GM23248 (cell line): Measurements from ENCODE around the gene APCDD1. TPM values are rescaled to one million over a fixed set of nuclear protein-coding genes. Genes with fewer than 3 reads are reported as not detected.
A peak's percentile ranks its signal among the peaks of the same experiment; 100 is the strongest.
"Not testable (repeated sequence)": the region's sequence is repeated elsewhere in the genome, so short reads cannot be mapped to it uniquely, and the experiment has no call there.

Source experiments
- DNase-seq: peaks from one replicate; pipeline ENCODE4 v3.0.0-alpha.2; 2015
- H2AFZ ChIP-seq: fragments of 200-600 bp; sonication (generic); 2 replicates; pipeline ENCODE4 v1.6.1; 2016; ENCODE audit warnings: antibody characterized with exemption
- H3F3A ChIP-seq: fragments of 200-600 bp; sonication (generic); 2 replicates; pipeline ENCODE4 v1.6.1; 2016; ENCODE audit warnings: mild to moderate bottlenecking, antibody characterized with exemption, mixed run types; ENCODE audit not compliant: insufficient read depth
- H3K27ac ChIP-seq: fragments of 200-600 bp; sonication (generic); 2 replicates; pipeline ENCODE4 v1.5.1; 2016; ENCODE audit warnings: mild to moderate bottlenecking
- H3K27me3 ChIP-seq: fragments of 200-600 bp; sonication (generic); replicated peaks from 2 replicates; pipeline ENCODE4 v1.6.1; 2016; ENCODE audit warnings: mild to moderate bottlenecking; ENCODE audit not compliant: insufficient read depth
- H3K36me3 ChIP-seq: fragments of 200-600 bp; sonication (generic); 2 replicates; pipeline ENCODE4 v1.6.1; 2016; ENCODE audit warnings: low read depth, mild to moderate bottlenecking
- H3K4me1 ChIP-seq: fragments of 200-600 bp; sonication (generic); 2 replicates; pipeline ENCODE4 v1.6.1; 2016; ENCODE audit warnings: mild to moderate bottlenecking; ENCODE audit not compliant: insufficient read depth
- H3K4me2 ChIP-seq: fragments of 200-600 bp; sonication (generic); one replicate; pipeline ENCODE4 v1.6.1; 2016; ENCODE audit warnings: mild to moderate bottlenecking; ENCODE audit not compliant: unreplicated experiment
- H3K4me3 ChIP-seq: fragments of 200-600 bp; sonication (generic); 2 replicates; pipeline ENCODE4 v1.5.1; 2016; ENCODE audit warnings: mild to moderate bottlenecking
- H3K79me2 ChIP-seq: fragments of 200-600 bp; sonication (generic); 2 replicates; pipeline ENCODE4 v1.6.1; 2016; ENCODE audit warnings: mild to moderate bottlenecking; ENCODE audit not compliant: insufficient read depth
- H3K9ac ChIP-seq: fragments of 200-600 bp; sonication (generic); 2 replicates; pipeline ENCODE4 v1.6.1; 2016; ENCODE audit warnings: mild to moderate bottlenecking
- H3K9me2 ChIP-seq: fragments of 200-600 bp; sonication (generic); 2 replicates; pipeline ENCODE4 v1.6.1; 2016; ENCODE audit warnings: mixed run types, mild to moderate bottlenecking, moderate library complexity; ENCODE audit not compliant: insufficient read depth
- H3K9me3 ChIP-seq: fragments of 200-600 bp; sonication (generic); one replicate; pipeline ENCODE4 v1.6.1; 2017; ENCODE audit warnings: low read depth
- H4K20me1 ChIP-seq: fragments of 200-600 bp; sonication (generic); 2 replicates; pipeline ENCODE4 v1.6.0; 2016; ENCODE audit not compliant: insufficient read depth
- EZH2 ChIP-seq: fragments of 200-600 bp; sonication (generic); IDR thresholded peaks from 2 replicates; pipeline ENCODE4 v1.6.1; 2018; ENCODE audit warnings: antibody characterized with exemption, mild to moderate bottlenecking; ENCODE audit not compliant: insufficient read depth, poor library complexity, severe bottlenecking
- EZH2phosphoT487 ChIP-seq: fragments of 200-600 bp; sonication (generic); IDR thresholded peaks from 2 replicates; pipeline ENCODE4 v1.6.1; 2018; ENCODE audit warnings: antibody characterized with exemption, moderate library complexity, mild to moderate bottlenecking, low read depth; ENCODE audit not compliant: insufficient read depth
- WGBS, 2 experiments: methylation state at CpG; one replicate each; pipeline ENCODE4 v1.1.6; 2015 to 2017; ENCODE audit warnings: low lambda C conversion rate in 2 of 2, low coverage in 1 of 2; ENCODE audit errors: missing lambda C conversion rate in 2 of 2; 5-methylcytosine and 5-hydroxymethylcytosine counted together
- in situ Hi-C: fragments of 300-500 bp; cut with MboI; formaldehyde crosslinking; loops from 2 replicates; pipeline ENCODE4 v1.15.0; 2020
- polyA plus RNA-seq: library from polyadenylated mRNA; unstranded; fragments of >200 nt; fragmentation: Nextera tagmentation; extraction: Ambion mirVana; gene quantifications from 2 replicates; pipeline ENCODE4 v1.2.1, GENCODE V29; 2016
- total RNA-seq: library from RNA; depleted of rRNA; stranded (reverse); fragments of >200 nt; shearing (Covaris generic); gene quantifications from 2 replicates; pipeline ENCODE4 v1.2.3, GENCODE V29; 2014

APCDD1 gene
- total and polyA plus RNA-seq, 2 experiments from 2014 or later = 0.30 TPM; not detected in 1

DNA sequence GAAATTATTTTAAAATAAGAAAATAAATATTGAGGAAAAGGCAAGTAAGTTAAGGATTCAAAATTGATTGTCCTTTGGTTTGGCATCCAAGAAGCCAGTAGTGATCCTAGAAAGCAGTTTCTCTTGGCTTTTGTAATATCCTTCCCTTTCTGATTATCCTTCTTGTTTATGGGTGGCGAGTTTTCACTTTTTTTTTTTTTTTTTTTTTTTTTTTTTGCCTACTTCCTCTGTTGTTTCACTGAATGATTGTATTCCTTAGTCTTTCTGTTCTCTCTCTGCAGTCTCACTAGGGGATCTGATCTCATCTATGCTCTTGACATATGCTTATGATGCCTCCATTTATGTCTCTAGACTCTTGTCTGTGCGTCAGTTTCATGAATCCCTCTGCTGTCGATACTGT, 75.6 kb downstream of the APCDD1 start:
- Histone ChIP-seq H3K27ac (no peak overlapping the region), H3K4me3 (no peak overlapping the region), H4K20me1 (peaks cover 11% of the 10 kb centered on the region; the same call in 1 of the 2 replicates), H3K4me1 (peaks cover 19% of the 10 kb centered on the region), H3K9me2 (no peaks in the 10 kb centered on the region), H3K4me2 (no peak overlapping the region), H3K9me3 (no peaks in the 10 kb centered on the region), H3K36me3 (peaks cover 13% of the 10 kb centered on the region; the same call in 1 of the 2 replicates), H3K79me2 (peaks cover 88% of the 10 kb centered on the region), H2AFZ (no peak overlapping the region), H3K9ac (no peak overlapping the region), H3K27me3 (no peaks in the 10 kb centered on the region), H3F3A (peaks cover 6% of the 10 kb centered on the region)
- no peak for DNase-seq
- in situ Hi-C loops = no loop called here
- WGBS, 2 experiments = 85% methylated on average over 3 of the region's 3 CpGs
- no peak for TF ChIP-seq EZH2phosphoT487
- TF ChIP-seq EZH2 = no peak

- H3K4me3 ChIP-seq = no peak overlapping the region
- WGBS, 2 experiments = 79 to 88% methylated on average over 3 of the region's 3 CpGs
- in situ Hi-C loops = no loop called here
- no peak overlapping the region for H3K27ac ChIP-seq
- TF ChIP-seq EZH2 = no peak
- no peak overlapping the region for H3K4me2 ChIP-seq
- H3F3A ChIP-seq = no peaks in the 10 kb centered on the region
- no peaks in the 10 kb centered on the region for H3K9me3 ChIP-seq
- H3K9me2 ChIP-seq = no peaks in the 10 kb centered on the region
- H2AFZ ChIP-seq = no peak overlapping the region
- peaks cover 14% of the 10 kb centered on the region; the same call in 1 of the 2 replicates for H3K36me3 ChIP-seq
- peak; percentile 33 for DNase-seq
- H3K79me2 ChIP-seq = peaks cover 97% of the 10 kb centered on the region
- no peaks in the 10 kb centered on the region for H3K27me3 ChIP-seq
- peaks cover 14% of the 10 kb centered on the region for H3K4me1 ChIP-seq
- H4K20me1 ChIP-seq = peaks cover 11% of the 10 kb centered on the region; the same call in 1 of the 2 replicates
- no peak overlapping the region for H3K9ac ChIP-seq
Measured at GRCh38 chr18:10530852-10531251, 76.4 kb downstream of the APCDD1 start.

- TF ChIP-seq EZH2 = no peak
- no peak for TF ChIP-seq EZH2phosphoT487
- no peaks in the 10 kb centered on the region for H3K9me3 ChIP-seq
- peaks cover 18% of the 10 kb centered on the region; the same call in 1 of the 2 replicates for H3K36me3 ChIP-seq
- H3K27ac ChIP-seq = no peak overlapping the region
- no peak overlapping the region for H3K4me2 ChIP-seq
- H3K4me3 ChIP-seq = no peak overlapping the region
- H3K9ac ChIP-seq = no peak overlapping the region
- in situ Hi-C loops = no loop called here
- H4K20me1 ChIP-seq = peaks cover 10% of the 10 kb centered on the region; the same call in 1 of the 2 replicates
- H3K79me2 ChIP-seq = peaks cover 100% of the 10 kb centered on the region
- 98 to 100% methylated on average over 2 of the region's 2 CpGs for WGBS, 2 experiments
- no peaks in the 10 kb centered on the region for H3K9me2 ChIP-seq
- peaks cover 9% of the 10 kb centered on the region; the same call in 1 of the 2 replicates for H3K4me1 ChIP-seq
- H3K27me3 ChIP-seq = no peaks in the 10 kb centered on the region
- no peak for DNase-seq
- no peak overlapping the region for H2AFZ ChIP-seq
- H3F3A ChIP-seq = no peaks in the 10 kb centered on the region
Measured at GRCh38 chr18:10533111-10533510, 78.7 kb downstream of the APCDD1 start.

GRCh38 chr18:10536280-10536679, 81.8 kb downstream of the APCDD1 start:
- H3K27ac ChIP-seq = no peak overlapping the region
- no peak overlapping the region for H2AFZ ChIP-seq
- H3K4me3 ChIP-seq = no peak overlapping the region
- H3K36me3 ChIP-seq = peaks cover 48% of the 10 kb centered on the region
- H3K9me3 ChIP-seq = no peaks in the 10 kb centered on the region
- no peaks in the 10 kb centered on the region for H3K9me2 ChIP-seq
- WGBS, 2 experiments = 91 to 97% methylated on average over 2 of the region's 2 CpGs
- H3K27me3 ChIP-seq = no peaks in the 10 kb centered on the region
- H4K20me1 ChIP-seq = no peaks in the 10 kb centered on the region; the same call in 1 of the 2 replicates
- no peak overlapping the region for H3K4me2 ChIP-seq
- no peaks in the 10 kb centered on the region for H3K4me1 ChIP-seq
- TF ChIP-seq EZH2phosphoT487 = no peak
- TF ChIP-seq EZH2 = no peak
- no peak overlapping the region for H3K9ac ChIP-seq
- H3K79me2 ChIP-seq = peaks cover 85% of the 10 kb centered on the region
- no peaks in the 10 kb centered on the region for H3F3A ChIP-seq
- no peak for DNase-seq
- in situ Hi-C loops = no loop called here

DNA sequence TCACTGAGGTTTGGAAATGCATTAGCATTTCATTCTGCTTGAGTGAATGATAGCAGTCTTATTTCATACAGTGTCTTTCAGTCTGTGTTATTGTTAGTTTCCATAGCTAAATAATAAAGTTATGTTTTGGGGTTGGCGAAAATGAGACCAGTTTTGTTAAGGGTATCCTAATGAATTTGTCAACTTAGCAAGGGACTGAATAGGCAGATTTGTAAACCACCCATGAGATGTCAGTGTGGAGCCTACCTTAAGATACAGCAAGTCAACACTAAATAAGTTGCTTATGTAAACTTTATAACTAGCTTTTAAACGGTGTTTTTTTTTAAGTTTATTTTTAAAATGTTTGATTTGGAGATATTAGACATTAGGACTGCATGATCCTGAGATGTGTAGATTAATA, 83.3 kb downstream of the APCDD1 start:
- no peaks in the 10 kb centered on the region for H3K9me3 ChIP-seq
- no peaks in the 10 kb centered on the region for H3F3A ChIP-seq
- WGBS, 2 experiments = 76 to 78% methylated on average over 2 of the region's 2 CpGs
- H3K79me2 ChIP-seq = peaks cover 75% of the 10 kb centered on the region
- no peak overlapping the region for H3K9ac ChIP-seq
- no peak overlapping the region for H3K27ac ChIP-seq
- no peak for TF ChIP-seq EZH2phosphoT487
- TF ChIP-seq EZH2 = no peak
- no peaks in the 10 kb centered on the region for H3K27me3 ChIP-seq
- no peak for DNase-seq
- no peak overlapping the region for H3K4me2 ChIP-seq
- no peaks in the 10 kb centered on the region for H3K4me1 ChIP-seq
- no peaks in the 10 kb centered on the region; the same call in 1 of the 2 replicates for H4K20me1 ChIP-seq
- H3K9me2 ChIP-seq = no peaks in the 10 kb centered on the region
- no peak overlapping the region for H3K4me3 ChIP-seq
- H2AFZ ChIP-seq = no peak overlapping the region
- in situ Hi-C loops = no loop called here
- peaks cover 44% of the 10 kb centered on the region for H3K36me3 ChIP-seq

- WGBS, 2 experiments = 92 to 93% methylated on average over 5 of the region's 5 CpGs
- DNase-seq, H2AFZ ChIP-seq, H4K20me1 ChIP-seq, H3K9ac ChIP-seq, H3K4me1 ChIP-seq, H3K9me2 ChIP-seq, H3K27ac ChIP-seq, H3F3A ChIP-seq, in situ Hi-C loops, H3K27me3 ChIP-seq, H3K4me3 ChIP-seq, H3K4me2 ChIP-seq, H3K9me3 ChIP-seq: not testable (repeated sequence)
- peaks cover 74% of the 10 kb centered on the region for H3K79me2 ChIP-seq
- H3K36me3 ChIP-seq = peaks cover 45% of the 10 kb centered on the region
Measured at GRCh38 chr18:10539124-10539523, 84.7 kb downstream of the APCDD1 start.
